ENCODE data around the gene ACOX3.

GRCh38 chr4:8344377-8344776 lies 96.1 kb downstream of the ACOX3 start:
- TF ChIP-seq RAD21 (IDR thresholded peaks at IDR 0.05 in 1 of 2, conservative IDR thresholded peaks at IDR 0.05 in 1 of 2; ENCODE audit: low read depth in 2 of 2, low read length in 2 of 2) (no peak), POLR2A (IDR thresholded peaks at IDR 0.05; ENCODE audit: control extremely low read depth in 1 of 2, low read depth in 2 of 2, low read length in 2 of 2) (no peak), CTCF (IDR thresholded peaks at IDR 0.05; ENCODE audit: control extremely low read depth in 1 of 3, insufficient read depth in 1 of 3, low read depth in 1 of 3, low read length in 3 of 3) (no peak), YY1 (IDR thresholded peaks at IDR 0.05; ENCODE audit: low read depth, low read length) (no peak), EP300 (IDR thresholded peaks at IDR 0.05; ENCODE audit: borderline replicate concordance in 1 of 2, low read depth in 2 of 2, low read length in 2 of 2) (no peak)
- TF ChIP-seq, protein P1, sequence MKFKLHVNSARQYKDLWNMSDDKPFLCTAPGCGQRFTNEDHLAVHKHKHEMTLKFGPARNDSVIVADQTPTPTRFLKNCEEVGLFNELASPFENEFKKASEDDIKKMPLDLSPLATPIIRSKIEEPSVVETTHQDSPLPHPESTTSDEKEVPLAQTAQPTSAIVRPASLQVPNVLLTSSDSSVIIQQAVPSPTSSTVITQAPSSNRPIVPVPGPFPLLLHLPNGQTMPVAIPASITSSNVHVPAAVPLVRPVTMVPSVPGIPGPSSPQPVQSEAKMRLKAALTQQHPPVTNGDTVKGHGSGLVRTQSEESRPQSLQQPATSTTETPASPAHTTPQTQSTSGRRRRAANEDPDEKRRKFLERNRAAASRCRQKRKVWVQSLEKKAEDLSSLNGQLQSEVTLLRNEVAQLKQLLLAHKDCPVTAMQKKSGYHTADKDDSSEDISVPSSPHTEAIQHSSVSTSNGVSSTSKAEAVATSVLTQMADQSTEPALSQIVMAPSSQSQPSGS (IDR thresholded peaks at IDR 0.05; ENCODE audit: low read length): no peak
- TF ChIP-seq, protein P2, sequence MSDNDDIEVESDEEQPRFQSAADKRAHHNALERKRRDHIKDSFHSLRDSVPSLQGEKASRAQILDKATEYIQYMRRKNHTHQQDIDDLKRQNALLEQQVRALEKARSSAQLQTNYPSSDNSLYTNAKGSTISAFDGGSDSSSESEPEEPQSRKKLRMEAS (IDR thresholded peaks at IDR 0.05): no peak
